Esophagus squamous epithelium (tissue), 4 donors: ENCODE measurements around the gene GLP2R.

Experiments
- POLR2A ChIP-seq, 4 donors: fragments of 450-650 bp; IDR thresholded peaks; one replicate each; pipeline ENCODE4 v1.6.1; 2017; ENCODE audit warnings: antibody characterized with exemption in 4 of 4, mild to moderate bottlenecking in 4 of 4, moderate library complexity in 3 of 4
- TF ChIP-seq, protein P1 (sequence below), 6 experiments: fragments of 450-650 bp in 4 of 6; fragments of 200-600 bp in 2 of 6; sonication (generic) in 2 of 6; IDR thresholded peaks; one replicate each; pipeline ENCODE4 v1.5.1; 2016 to 2019; ENCODE audit warnings: antibody characterized with exemption in 6 of 6, mild to moderate bottlenecking in 4 of 6, moderate library complexity in 4 of 6

DNA sequence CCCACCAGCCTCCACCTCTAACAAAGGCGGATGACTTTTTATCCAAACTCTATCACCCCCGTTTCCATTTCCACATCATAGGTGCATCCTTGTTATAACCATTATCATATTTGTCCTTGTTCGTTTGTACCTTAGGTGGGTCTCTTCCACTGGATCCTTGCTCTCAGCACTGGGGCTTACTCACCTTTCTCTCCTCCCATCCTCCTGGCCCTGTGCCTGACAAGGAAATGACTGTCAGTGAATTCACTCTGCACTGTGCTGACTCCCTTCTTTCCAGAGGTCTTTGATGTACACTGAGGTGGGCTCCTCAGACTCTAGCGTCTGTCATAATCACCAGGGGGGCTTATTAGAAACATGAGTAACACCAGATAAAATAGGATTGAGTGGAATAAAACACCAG lies 7.0 kb upstream of the GLP2R start:
- no peak for TF ChIP-seq POLR2A (IDR thresholded peaks at IDR 0.05)
- TF ChIP-seq, protein P1, sequence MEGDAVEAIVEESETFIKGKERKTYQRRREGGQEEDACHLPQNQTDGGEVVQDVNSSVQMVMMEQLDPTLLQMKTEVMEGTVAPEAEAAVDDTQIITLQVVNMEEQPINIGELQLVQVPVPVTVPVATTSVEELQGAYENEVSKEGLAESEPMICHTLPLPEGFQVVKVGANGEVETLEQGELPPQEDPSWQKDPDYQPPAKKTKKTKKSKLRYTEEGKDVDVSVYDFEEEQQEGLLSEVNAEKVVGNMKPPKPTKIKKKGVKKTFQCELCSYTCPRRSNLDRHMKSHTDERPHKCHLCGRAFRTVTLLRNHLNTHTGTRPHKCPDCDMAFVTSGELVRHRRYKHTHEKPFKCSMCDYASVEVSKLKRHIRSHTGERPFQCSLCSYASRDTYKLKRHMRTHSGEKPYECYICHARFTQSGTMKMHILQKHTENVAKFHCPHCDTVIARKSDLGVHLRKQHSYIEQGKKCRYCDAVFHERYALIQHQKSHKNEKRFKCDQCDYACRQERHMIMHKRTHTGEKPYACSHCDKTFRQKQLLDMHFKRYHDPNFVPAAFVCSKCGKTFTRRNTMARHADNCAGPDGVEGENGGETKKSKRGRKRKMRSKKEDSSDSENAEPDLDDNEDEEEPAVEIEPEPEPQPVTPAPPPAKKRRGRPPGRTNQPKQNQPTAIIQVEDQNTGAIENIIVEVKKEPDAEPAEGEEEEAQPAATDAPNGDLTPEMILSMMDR (IDR thresholded peaks at IDR 0.05), result no peak
